HL-60/S4 (cell line): ENCODE data around the gene TLE4.

Experiments
- in situ Hi-C: fragments of 300-500 bp; cut with MboI; formaldehyde crosslinking; loops from 2 replicates; pipeline ENCODE4 v1.14.3; 2022; ENCODE audit warnings: low sequenced_read_pairs

The TLE4 gene

GRCh38 chr9:79765466-79765865 lies 193.7 kb downstream of the TLE4 start:
- in situ Hi-C loops: no loop called here

- in situ Hi-C loops: no loop called here
These were observed 194.3 kb downstream of the TLE4 start for GRCh38 chr9:79766091-79766490.

- in situ Hi-C loops: no loop called here
These were observed 196.4 kb downstream of the TLE4 start for GRCh38 chr9:79768194-79768593.

- in situ Hi-C loops: no loop called here
These were observed 197.9 kb downstream of the TLE4 start for GRCh38 chr9:79769476-79770275.

GRCh38 chr9:79774356-79774755 lies 202.6 kb downstream of the TLE4 start:
- in situ Hi-C loops: no loop called here
